Heart right ventricle (tissue), 16 donors: Measurements from ENCODE around the gene GGPS1. TPM values are rescaled to one million over a fixed set of nuclear protein-coding genes. Genes with fewer than 3 reads are reported as not detected.
"Not testable (repeated sequence)": the region's sequence is repeated elsewhere in the genome, so short reads cannot be mapped to it uniquely, and the experiment has no call there.

Experiments
- ATAC-seq, 8 donors: fragments of 200-7000 bp; cut with Tn5 transposase; one replicate each; pipeline ENCODE4 v1.9.1; 2020; ENCODE audit warnings: mild to moderate bottlenecking in 8 of 8, moderate library complexity in 8 of 8, moderate number of reproducible peaks in 1 of 8
- DNase-seq, 2 donors: peaks; one replicate each; pipeline ENCODE4 v3.0.0-alpha.2; 2020
- H3K27ac ChIP-seq, 10 donors: fragments of 200-600 bp; sonication (generic) in 2 of 10; one replicate each; pipeline versions ENCODE4 v1.5.0 to v1.8.0; 2020 to 2022; ENCODE audit warnings: mild to moderate bottlenecking in 3 of 10
- H3K27me3 ChIP-seq, 7 donors: fragments of 200-600 bp; one replicate each; pipeline ENCODE4 v1.8.0; 2021 to 2022; ENCODE audit warnings: mild to moderate bottlenecking in 2 of 7
- H3K36me3 ChIP-seq, 9 donors: fragments of 200-600 bp; sonication (generic) in 1 of 9; one replicate each; pipeline versions ENCODE4 v1.5.0 to v1.8.0; 2020 to 2022; ENCODE audit warnings: mild to moderate bottlenecking in 2 of 9
- H3K4me1 ChIP-seq, 9 donors: fragments of 200-600 bp; sonication (generic) in 1 of 9; one replicate each; pipeline versions ENCODE4 v1.5.0 to v1.8.0; 2020 to 2022; ENCODE audit warnings: mild to moderate bottlenecking in 4 of 9
- H3K4me3 ChIP-seq, 10 donors: fragments of 200-600 bp; sonication (generic) in 2 of 10; one replicate each; pipeline versions ENCODE4 v1.5.0 to v1.8.0; 2020 to 2022; ENCODE audit warnings: mild to moderate bottlenecking in 7 of 10, moderate library complexity in 2 of 10
- H3K9me3 ChIP-seq, 11 donors: fragments of 200-600 bp in 10 of 11; sonication (generic) in 2 of 11; one replicate each; pipeline versions ENCODE4 v1.5.0 to v1.8.0; 2013 to 2022; ENCODE audit warnings: mild to moderate bottlenecking in 2 of 11, control low read depth in 1 of 11, moderate library complexity in 1 of 11
- CTCF ChIP-seq, 9 donors: fragments of 200-600 bp; sonication (generic) in 2 of 9; IDR thresholded peaks; one replicate each; pipeline versions ENCODE4 v1.5.0 to v1.8.0; 2021 to 2022; ENCODE audit warnings: antibody characterized with exemption in 9 of 9, mild to moderate bottlenecking in 5 of 9, moderate library complexity in 1 of 9
- WGBS, 2 donors: extraction: QIAGEN DNeasy Blood & Tissue Kit; methylation state at CpG; one replicate each; pipeline ENCODE4 v1.1.7; 2013; ENCODE audit warnings: inconsistent platforms in 1 of 2; 5-methylcytosine and 5-hydroxymethylcytosine counted together
- intact Hi-C, 10 donors: fragments of 100-400 bp; cut with DNase I; formaldehyde crosslinking; loops; one replicate each; pipeline versions ENCODE4 v1.11.1 to v1.14.2; 2022
- long read RNA-seq, 3 donors: library from polyadenylated mRNA; unstranded; transcript quantifications; one replicate each; pipeline ENCODE4 v2.0.0, GENCODE V29; 2020 to 2021
- polyA plus RNA-seq, 2 donors: library from polyadenylated mRNA; stranded (reverse); fragments of 200-250 nt; gene quantifications; one replicate each; pipeline ENCODE4 v1.2.3, GENCODE V29; 2013
- total RNA-seq, 10 donors: library from RNA; stranded (reverse); fragmentation: NEBNext Ultra II Directional in 3 of 10; extraction: Animal tissue kit (Norgen Biotek cat#: 25700) in 3 of 10; gene quantifications; one replicate each; pipeline versions ENCODE4 v1.2.1 to v1.2.4, GENCODE V29; 2021 to 2023
- donor health status: Arrhythmogenic right ventricular cardiomyopathy.
- donor health status: ischemic (EF 13 %, LVEDD 7.1; RV severe dilation, severe dysfunction).
- donor health status: healthy with polysubstance abuse.
- donor health status: DM: no; HTN: yes; CAD: no.
- donor health status: DM: no; HTN: no; CAD: no.
- donor health status: ischemic (EF 25% LVEDD 6.9; RV normal size, moderate dysfunction).
- donor health status: ischemic (EF 25% LVEDD 5.7; RV mildly dilated, moderate dysfunction).
- donor health status: healthy.
- donor health status: DM: yes; HTN: yes; CAD: no.
- donor health status: Ischemic cardiomyopathy.
- donor health status: ischemic (EF 35%, LVEDD 5.7; RV mildly dilated, moderate dysfunction).
- donor health status: nonischemic (EF 11% LVEDD 7.7; RV severe dilation, severe dysfunction).
- donor health status: DM: yes; HTN: yes; CAD: no.
- donor health status: PGD.
- donor health status: ischemic (EF 29% LVEDD 5.4; RV normal size, mild dysfunction).
- donor health status: nonischemic (EF 23%, LVEDD 6.1; RV moderate dilation, normal function).

GGPS1 gene
- total RNA-seq (10 to 100 TPM; 27.6 to 40.0 (median 35.0) TPM), polyA plus RNA-seq (10 to 100 TPM; 21.0 to 25.5 TPM)
- long read RNA-seq, donor 1, transcript GGPS1-201 (4 exons, 2,895 nt): major isoform, 16 of 16 reads
- long read RNA-seq, donor 1, partial matches to known transcripts: 0 of 16 reads
- long read RNA-seq, donor 1, other reads (novel, unspliced or antisense): 0 of 16 reads
- long read RNA-seq, donor 2, transcript GGPS1-201 (4 exons, 2,895 nt): major isoform, 20 of 22 reads
- long read RNA-seq, donor 2, partial matches to known transcripts: 0 of 22 reads
- long read RNA-seq, donor 2, other reads (novel, unspliced or antisense): 1 of 22 reads
- long read RNA-seq, donor 3, transcript GGPS1-201 (4 exons, 2,895 nt): major isoform, 53 of 57 reads
- long read RNA-seq, donor 3, partial matches to known transcripts: 0 of 57 reads
- long read RNA-seq, donor 3, other reads (novel, unspliced or antisense): 0 of 57 reads

GRCh38 chr1:235328271-235329138 lies at the start of gene GGPS1:
TSS of gene GGPS1 (plus strand) at chr1:235328570. CDS start at chr1:235335265, 6,695 bp downstream.
- Histone ChIP-seq H3K27me3 (no peaks in the 10 kb centered on the region), H3K9me3 (no peaks in the 10 kb centered on the region), H3K36me3 (peaks cover 0 to 8% (median 0%) of the 10 kb centered on the region in 9 donors), H3K4me3 (peak within 1 kb of the TSS; percentile 81 to 97 (median 94)), H3K4me1 (peaks cover 0 to 75% (median 66%) of the 10 kb centered on the region in 9 donors), H3K27ac (peak within 1 kb of the TSS; percentile 90 to 99 (median 96))
- peak; percentile 91 to 98 (median 95) for ATAC-seq
- intact Hi-C loops: loop anchor here in 8 of 10 donors (1.0 to 10.0 kb wide), 13 partner anchors 38 to 200 kb away; partner anchors contain the start of genes TBCE (in 5 of the 8), B3GALNT2 (in 2 of the 8) and TOMM20 (in 1 of the 8)
- DNase-seq: peak; percentile 98
- no peak for TF ChIP-seq CTCF (IDR thresholded peaks at IDR 0.05)
- WGBS, 2 donors: 1% methylated on average over 54 of the region's 54 CpGs

GRCh38 chr1:235278915-235279292 lies 49.5 kb upstream of the GGPS1 start:
- Histone ChIP-seq H3K4me1 (peaks cover 0 to 46% (median 30%) of the 10 kb centered on the region in 9 donors), H3K9me3 (no peaks in the 10 kb centered on the region), H3K27ac (no peak overlapping the region), H3K36me3 (no peaks in the 10 kb centered on the region), H3K4me3 (no peak overlapping the region), H3K27me3 (no peaks in the 10 kb centered on the region)
- TF ChIP-seq CTCF (IDR thresholded peaks at IDR 0.05): no peak
- DNase-seq: no peak
- WGBS, 2 donors: 70 to 75% methylated on average over 5 of the region's 5 CpGs
- intact Hi-C loops: no loop called here
- no peak for ATAC-seq

GRCh38 chr1:235279694-235280093 lies 48.7 kb upstream of the GGPS1 start:
- peaks cover 0 to 51% (median 38%) of the 10 kb centered on the region in 9 donors for H3K4me1 ChIP-seq
- no peak for TF ChIP-seq CTCF (IDR thresholded peaks at IDR 0.05)
- WGBS, 2 donors: 77 to 82% methylated on average over 5 of the region's 5 CpGs
- ATAC-seq (no peak), DNase-seq (no peak)
- intact Hi-C loops: no loop called here
- no peak overlapping the region for H3K27ac ChIP-seq
- no peaks in the 10 kb centered on the region for H3K36me3 ChIP-seq
- no peak overlapping the region for H3K4me3 ChIP-seq
- H3K27me3 ChIP-seq: no peaks in the 10 kb centered on the region
- H3K9me3 ChIP-seq: no peaks in the 10 kb centered on the region

- no peak overlapping the region for H3K27ac ChIP-seq
- no peaks in the 10 kb centered on the region for H3K36me3 ChIP-seq
- WGBS, 2 donors: 96 to 97% methylated on average over 15 of the region's 15 CpGs
- no peaks in the 10 kb centered on the region for H3K27me3 ChIP-seq
- TF ChIP-seq CTCF (IDR thresholded peaks at IDR 0.05): no peak
- intact Hi-C loops: no loop called here
- peaks cover 0 to 52% (median 31%) of the 10 kb centered on the region in 9 donors for H3K4me1 ChIP-seq
- ATAC-seq (peak in 1 of 8 donors; percentile 37), DNase-seq (no peak)
- H3K4me3 ChIP-seq: no peak overlapping the region
- no peaks in the 10 kb centered on the region for H3K9me3 ChIP-seq
These were observed 47.9 kb upstream of the GGPS1 start for GRCh38 chr1:235280467-235280866.

- H3K4me3 ChIP-seq, DNase-seq, H3K9me3 ChIP-seq, H3K27ac ChIP-seq, H3K27me3 ChIP-seq, H3K36me3 ChIP-seq, intact Hi-C loops, ATAC-seq: not testable (repeated sequence)
- 95 to 96% methylated on average over 13 of the region's 13 CpGs for WGBS, 2 donors
- H3K4me1 ChIP-seq: peaks cover 0 to 68% (median 33%) of the 10 kb centered on the region in 9 donors
These were observed 44.7 kb upstream of the GGPS1 start for GRCh38 chr1:235283636-235284035.
